ENCODE data around the gene CACNB4.
A peak's percentile ranks its signal among the peaks of the same experiment; 100 is the strongest.

Gene CACNB4

DNA sequence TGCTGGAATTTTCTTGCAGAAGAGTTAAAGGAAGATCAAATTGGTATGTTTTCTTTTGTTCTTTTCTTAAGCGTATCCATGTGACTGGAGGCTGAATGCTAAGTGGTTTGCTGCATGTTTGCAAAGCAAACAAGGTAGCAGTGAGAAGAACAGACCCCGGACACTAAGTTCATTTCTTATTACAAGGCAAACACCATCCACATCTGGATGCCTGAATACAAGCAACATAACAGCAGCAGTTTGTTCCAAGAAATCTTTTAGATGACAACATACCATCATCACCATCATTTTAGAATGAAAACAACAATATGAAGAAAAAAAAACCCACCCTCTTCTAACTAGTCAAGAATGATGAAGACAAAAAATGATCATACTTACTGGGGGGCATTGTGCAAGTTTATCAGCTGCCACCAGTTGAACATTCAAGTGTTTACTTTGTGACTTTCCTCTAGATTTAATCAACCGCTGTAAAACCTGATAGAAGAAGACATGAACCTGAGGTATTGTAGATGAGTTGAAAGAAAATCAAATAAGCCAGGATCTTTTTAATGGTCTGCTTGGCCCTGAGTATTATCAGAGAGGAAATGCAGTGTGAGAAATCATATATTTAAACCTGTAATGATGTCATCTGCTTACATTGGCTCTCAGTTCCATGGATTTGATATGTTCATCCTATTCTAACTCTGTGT, 245.6 kb downstream of the CACNB4 start:
- DNase-seq (ENCODE audit: low spot score) = no peak

DNA sequence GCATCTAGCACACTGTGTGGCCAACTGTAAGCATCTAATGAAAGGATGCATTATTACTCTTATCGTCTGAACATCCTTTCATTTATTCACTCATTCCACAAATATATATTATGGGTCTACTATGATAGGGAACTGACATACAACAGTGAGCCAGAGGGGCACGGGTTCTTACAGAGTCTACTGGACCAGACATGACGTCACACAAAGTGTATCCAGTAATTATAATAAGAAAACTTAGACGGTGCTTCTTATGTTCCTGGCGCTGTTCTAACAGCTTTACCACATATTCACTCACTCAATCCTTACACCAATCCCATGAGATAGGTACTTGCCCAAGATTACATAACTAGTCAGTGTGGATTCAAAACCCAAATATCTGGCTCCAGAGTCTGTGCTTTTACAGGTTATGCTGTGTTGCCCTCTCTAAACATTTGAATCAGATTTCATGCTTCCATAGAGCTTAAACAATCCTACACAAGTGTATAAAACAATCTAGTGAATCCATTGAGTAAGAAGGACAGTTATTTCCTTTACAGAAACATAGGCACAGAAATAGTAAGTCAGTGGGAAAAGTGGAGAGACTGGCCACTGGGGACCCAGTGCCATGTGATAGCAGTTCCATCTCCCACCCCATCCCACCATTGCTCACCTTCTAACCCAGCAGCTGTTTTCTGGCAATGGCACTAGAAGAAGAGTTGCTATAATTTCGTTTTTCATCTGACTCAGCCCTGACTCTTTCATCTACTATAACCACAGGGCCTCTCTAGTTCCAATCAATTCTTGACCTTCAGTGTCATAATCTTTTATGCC, 246.4 kb downstream of the CACNB4 start:
- no peak for DNase-seq (ENCODE audit: low spot score)

DNA sequence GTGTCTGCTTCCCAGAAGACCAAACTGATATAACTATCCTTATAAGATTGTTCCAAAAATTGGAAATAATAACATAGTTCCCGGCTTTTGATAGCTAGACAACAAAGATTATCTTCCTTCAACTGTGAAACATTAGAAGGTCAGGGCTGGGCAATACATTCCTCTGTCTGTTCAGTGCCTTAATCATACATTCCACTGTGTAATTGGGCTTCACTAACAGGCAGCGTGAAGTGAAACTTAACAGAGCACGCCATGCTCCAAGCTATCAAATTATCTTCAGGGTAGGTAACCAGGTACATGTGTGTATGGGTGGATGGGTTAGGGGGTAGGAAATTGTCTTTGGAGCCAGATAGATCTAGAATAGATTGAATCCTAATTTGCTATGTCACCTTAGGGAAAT, 247.1 kb downstream of the CACNB4 start:
- DNase-seq (ENCODE audit: low spot score) = no peak

DNA sequence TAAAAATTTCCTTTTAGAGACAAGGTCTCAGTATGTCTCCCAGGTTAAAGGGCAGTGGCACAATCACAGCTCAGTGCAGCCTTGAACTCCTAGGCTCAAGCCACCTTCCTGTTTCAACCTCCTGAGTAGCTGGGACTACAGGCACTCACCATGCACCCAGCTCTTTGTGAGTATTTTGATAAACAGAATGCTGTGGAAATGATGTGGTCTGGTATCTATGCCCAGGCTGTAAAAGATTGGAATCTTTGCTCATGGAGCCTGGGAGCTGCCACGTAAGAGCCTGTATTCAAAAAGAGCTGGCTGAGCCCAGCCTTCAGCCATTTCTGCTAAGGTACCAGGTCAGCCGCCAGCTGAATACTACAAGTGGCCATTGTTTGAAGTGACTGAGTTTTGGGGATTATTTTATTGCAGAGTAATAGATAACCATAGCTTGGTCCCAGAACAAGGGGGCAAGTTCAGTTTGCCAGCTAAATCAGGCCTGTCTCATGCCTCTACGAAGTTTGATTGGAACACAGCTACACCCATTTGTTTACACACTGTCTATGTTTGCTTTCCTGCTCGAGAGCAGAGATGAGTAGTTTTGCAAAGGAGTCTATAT, 249.3 kb downstream of the CACNB4 start:
- no peak for DNase-seq (ENCODE audit: low spot score)

DNA sequence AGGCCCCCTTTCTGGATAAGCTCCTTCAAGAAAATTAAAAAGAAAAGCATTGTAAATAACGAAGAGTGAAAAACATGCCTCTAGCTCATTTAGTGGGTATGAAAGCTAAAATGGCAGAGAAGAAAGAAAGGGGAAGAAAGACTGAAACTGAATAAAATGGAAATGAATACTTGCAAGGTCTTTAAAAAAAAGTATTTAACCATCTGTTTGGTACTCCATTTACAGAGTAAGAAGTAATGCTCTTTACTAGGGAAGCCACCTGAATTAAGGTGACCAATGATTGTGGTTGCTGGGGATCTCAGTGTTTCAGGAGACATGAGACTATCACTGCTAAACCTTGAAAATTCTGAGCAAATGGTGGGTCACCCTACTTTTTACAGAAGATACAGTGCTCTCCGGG, 253.0 kb downstream of the CACNB4 start:
- no peak for DNase-seq (ENCODE audit: low spot score)

DNA sequence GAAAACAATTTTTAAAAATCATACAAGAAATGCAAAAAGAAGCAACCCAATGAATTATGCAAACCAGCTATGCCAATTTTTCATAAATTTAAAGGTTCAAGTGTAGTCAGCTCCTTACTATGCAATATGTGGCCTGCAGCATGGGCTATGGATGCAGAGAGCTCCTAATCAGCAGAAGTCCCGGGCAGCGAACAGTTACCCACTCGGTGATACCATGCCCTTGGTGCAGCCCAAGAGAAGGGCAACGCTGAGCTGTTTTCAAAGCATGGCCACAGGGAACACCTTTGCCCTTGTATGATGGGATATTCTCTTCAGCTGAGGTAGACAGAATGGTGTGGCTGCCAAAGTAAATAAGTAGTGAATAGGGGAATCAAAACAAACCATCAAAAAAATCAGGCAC, 253.4 kb downstream of the CACNB4 start:
- DNase-seq (ENCODE audit: low spot score) = no peak

DNA sequence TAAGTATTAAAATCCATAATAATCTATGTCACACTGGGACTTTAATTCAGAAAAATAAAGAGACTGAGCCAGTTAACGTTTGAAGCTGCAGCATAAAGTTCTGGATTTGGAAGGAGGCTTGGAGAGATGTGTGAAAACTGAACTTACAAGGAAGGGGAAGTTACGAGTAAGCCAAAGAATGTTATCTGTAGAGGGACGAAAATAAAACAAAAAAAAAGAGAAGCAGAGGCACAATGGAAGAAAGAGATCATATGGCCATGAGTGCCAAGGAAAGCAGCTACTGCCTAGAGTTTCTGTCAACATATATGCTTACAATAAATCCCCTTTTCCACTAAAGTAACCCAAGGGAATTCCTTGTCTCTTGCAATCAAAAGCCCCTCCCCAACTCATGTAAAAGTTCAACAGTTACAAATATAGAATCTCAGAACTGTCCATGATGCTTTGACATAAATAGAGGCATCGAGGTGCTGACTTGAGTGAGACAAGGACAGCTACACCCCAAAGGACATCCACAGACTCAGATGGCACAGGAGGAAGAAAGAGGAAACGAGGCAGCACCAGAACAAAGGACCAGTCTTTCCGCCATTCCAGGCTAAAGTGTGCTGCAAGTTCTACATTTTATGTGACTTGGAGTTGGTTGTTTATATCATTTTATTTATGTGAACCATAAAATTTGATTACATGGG, 254.5 kb downstream of the CACNB4 start:
- no peak for DNase-seq (ENCODE audit: low spot score)

DNA sequence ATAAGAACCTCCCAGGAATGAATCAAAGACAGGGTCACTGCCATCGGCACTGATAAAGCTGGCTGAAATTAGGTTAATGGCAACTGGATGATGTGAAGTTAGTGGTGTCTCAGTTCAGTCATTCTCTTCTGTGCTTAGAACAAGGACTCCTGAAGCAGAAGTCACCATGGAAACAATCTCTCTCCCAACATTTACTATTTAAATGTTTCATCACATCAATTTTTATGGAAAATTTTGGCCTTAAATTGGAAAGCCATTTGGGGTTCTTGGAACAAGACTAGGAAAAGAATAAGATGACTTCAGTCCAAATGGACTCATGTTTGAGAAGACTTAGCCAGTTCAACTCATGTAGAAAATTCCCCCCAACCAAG, 255.2 kb downstream of the CACNB4 start:
- DNase-seq (ENCODE audit: low spot score) = no peak

DNA sequence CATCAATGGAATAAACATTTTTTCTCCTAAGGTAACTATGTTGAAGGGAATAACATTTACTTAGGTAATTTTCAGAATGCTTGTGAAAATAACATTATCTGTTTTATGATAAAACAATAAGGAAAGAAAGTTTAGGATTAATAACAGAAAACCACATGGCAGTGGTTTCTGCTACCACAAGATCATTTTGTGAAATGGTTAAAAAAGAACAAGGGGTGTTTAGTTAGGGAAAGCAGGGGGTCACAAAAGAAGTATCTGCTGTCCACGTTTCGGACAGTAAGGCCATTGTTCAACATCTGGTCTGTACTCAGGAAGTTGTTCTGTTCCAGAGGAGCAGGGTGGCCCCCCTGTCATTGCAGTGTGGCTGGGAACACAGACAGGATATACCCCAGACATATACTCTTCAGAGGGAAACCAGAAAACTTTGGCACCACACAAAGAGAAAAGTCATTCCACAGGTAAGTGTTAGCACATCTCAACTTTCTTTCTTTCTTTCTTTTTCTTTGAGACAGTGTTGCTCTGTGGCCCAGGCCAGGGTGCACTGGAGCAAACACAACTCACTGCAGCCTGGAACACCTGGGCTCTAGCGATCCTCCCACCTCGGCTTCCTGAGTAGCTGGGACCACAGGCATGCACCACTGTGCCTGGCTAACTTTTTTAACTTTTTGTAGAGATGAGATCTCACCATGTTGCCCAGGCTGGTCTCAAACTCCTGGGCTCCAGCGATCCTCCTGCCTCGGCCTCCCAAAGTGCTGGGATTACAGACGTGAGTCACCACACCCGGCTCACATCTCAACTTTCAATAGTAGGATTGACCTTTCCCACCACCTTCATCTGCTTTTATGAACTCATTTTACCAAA, 255.8 kb downstream of the CACNB4 start:
- DNase-seq (ENCODE audit: low spot score) = no peak

DNA sequence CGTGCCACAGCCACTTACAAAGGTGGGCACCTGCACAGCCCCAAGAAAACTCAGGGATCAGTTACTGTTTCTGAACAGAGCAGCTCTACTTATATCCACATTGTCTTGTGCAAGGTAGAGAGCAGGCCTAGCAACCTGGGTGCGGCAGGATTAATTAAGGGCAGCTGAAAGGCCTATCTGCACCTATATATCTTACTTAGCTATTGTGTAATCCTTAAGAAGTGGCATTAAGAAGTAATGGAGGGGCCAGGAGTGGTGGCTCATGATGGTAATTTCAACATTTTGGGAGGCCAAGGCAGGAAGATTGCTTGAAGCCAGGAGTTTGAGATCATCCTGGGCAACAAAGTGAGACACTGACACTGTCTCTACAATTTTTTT, 257.8 kb downstream of the CACNB4 start:
- DNase-seq (ENCODE audit: low spot score) = no peak

DNA sequence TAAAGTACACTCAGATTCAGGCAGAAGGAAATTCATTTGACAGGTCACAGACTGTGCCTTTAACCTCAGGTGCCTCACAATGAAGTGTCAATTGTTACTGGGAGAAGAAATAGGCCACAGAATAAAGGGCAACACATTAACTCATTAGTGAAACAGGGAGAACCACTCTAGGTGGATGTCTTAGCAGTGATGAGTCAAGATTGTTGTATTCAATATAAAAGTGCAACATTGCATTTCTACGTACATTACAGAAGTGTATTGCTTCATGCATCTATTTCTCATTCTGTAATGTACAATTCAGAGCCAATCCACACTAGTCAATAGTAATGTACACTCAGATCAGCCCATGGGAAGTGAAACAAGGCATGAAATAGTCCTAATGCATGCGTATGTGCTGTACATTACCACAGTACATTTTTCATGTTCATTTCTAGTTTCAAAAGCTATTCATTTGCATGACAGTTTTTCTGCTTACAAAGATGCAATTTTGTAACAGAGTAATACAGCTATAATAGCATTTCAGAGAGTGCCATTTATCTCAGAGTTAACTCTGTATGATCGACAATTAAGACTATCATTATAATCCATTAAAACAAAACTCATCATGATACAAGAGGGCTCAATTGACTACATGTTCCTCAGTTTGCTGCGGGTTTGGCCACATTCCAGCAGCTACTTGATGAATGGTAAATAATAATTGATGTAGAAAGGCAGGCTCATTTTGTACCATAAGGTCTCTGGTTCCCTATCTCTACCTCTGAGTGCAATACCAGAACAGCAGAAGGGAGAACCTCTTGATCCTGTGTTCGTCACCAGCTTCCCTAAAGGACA, 258.4 kb downstream of the CACNB4 start:
- no peak for DNase-seq (ENCODE audit: low spot score)

DNA sequence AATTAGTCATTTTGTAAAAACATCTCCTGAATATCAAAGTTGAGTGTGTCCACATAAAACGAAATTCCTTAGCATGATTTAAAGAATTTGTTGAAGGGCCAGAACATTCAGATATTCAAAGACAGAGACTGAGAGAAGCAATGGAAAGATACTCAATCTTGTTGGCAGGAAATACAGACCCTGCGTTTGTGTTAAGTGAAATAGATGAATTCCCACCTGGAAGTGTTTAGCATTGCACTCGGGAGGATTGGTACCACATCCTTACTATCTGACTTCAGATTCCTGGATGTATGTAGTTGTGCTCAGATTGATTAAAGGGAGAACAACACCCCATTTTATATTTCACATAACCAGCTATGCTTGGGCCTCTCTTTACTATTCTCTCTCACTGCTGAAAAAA, 260.9 kb downstream of the CACNB4 start:
- no peak for DNase-seq (ENCODE audit: low spot score)

DNA sequence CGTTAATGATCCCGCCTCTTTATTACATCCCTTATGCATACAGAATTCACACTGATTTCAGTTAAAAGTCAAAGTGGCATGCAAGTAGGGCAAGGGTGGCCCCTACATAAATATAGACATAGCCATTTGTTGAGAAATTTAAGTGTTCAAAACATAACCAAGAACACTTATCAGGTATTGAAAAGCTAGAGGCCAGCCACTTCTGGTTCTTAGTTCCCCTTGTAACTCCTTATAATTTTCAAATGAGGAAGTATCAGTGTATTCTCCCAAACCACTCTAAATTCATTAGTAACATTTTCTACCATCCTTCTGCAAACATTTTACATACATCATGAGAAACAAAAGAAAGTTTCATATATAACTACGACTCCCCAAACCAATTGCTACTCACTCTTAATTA, 264.9 kb downstream of the CACNB4 start:
- no peak for DNase-seq (ENCODE audit: low spot score)

DNA sequence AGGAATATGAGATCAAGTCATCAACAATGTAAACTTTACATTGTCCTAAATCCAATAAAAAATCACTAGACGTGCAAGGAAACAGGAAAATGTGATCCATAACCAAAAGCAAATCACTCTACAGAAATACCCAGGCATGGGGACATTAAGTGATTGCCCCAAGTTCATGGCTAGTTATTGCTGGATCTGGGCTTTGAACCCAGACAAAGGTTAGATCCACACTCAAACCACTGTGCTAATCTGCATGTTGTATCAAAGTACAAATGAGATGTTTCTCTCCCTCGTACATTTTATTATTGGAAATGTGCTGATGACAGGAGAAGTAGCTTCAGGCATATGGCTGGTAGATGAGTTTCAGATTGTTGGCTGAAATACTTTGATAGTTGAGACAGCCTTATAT, 267.9 kb downstream of the CACNB4 start:
- DNase-seq (ENCODE audit: low spot score) = no peak

DNA sequence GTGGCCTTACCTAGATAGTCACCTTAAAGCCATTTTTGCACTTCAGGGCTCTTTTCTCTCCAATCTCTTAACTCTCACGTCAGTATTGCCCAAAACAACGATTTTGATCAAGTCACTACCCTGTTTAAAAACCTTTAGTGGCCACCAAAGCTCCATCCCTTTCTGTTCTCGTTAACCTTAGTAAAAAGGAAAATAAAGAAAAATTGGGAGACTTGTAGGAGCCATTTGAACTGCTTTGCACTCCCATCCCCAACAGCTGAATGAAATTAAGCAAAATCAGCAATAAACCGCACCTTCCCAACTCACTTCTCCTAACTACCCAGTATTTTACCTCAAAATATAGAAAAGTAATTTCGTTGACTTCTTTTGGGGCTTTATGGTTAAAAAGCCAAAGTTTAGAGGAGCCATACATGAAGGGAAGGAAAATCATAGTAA, 269.9 kb downstream of the CACNB4 start:
- DNase-seq (ENCODE audit: low spot score) = no peak

DNA sequence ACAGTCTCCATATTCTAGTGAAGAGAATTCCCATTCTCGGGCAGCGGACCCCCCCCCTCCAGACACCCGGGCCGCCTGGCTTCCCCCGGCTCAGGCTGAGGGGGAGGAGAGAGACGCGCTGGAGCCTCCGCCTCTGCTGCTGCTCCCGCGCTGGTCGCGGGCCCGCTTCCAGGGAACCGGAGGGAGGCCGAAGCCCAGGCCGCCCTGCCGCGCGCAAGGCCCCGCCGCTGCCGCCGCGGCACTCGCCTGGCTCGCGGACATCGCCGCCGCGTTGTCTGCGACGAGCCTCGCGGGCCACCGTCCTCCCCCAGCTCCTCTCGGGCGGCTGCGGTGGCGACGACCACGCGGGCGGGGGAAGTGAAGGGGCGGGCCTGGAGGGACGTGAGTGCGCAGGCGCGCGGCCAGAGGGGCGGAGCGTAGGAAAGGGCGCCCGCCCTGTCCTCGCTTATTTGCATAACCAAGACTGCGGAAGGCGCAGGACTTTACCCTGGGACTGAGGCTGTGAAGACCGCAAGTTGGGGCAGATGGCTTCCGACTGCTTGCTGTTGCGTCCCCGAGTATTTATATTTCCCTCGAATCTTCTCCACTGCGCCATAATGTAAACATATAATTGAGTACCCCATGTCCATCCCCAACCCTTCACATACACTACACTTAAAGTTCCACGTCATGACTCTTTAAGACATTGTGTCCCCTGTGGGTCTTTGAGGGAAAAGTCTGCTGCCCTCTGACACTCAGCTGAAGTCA, 270.5 kb downstream of the CACNB4 start, which contains the start of gene ARL5A:
Gene ARL5A (minus strand): TSS at position 279 of the 747 bp plus-strand sequence. CDS start 245 bp downstream, at position 34.
- peak; percentile 96 for DNase-seq (ENCODE audit: low spot score)

DNA sequence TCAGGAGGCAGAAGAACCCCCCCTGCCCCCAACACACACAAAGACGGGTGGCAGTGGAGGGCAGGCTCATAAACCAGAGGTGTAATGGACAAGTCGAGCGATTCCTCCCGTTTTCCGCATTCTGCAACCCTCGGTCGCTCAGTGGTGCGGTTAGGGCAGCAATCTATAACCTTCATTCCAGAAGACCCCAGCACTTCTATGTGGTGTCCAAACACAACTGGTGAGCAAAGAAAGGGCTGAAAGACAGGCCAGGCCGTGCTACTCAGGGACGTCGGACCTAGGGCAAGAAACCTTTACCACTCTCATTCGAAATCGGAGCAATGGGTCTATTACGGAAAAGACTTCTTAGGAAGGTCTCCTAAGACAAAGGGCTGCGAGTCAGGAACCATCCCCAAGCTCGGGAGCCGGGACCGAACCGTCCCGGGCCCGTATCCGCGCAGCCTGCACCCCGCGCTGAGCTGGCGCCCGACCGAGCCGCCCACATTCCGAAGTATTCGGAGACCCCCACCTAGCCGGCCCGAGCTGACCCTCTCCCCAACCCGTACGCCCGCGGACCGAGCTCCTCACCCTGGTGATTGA, 271.2 kb downstream of the CACNB4 start:
- no peak for DNase-seq (ENCODE audit: low spot score)

DNA sequence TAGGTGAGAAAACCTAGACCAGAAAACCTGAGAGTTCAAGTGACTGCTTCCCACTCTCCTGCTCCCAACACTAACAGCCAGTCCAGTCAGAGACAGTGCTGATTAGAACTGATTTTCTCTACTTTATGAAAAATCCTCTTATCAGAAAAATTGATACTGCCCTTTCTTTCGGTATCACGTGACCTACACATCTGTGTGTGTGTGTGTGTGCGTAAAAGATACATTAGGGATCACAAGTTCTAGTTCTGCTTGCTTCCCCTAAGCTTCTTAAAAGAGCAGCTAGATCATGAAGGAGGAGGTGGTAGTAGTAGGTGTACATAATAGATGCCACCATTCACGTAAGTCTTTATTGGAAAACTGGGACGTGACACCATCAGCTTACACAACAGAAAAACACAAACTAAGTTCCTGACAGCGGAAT, 272.1 kb downstream of the CACNB4 start:
- DNase-seq (ENCODE audit: low spot score) = no peak

DNA sequence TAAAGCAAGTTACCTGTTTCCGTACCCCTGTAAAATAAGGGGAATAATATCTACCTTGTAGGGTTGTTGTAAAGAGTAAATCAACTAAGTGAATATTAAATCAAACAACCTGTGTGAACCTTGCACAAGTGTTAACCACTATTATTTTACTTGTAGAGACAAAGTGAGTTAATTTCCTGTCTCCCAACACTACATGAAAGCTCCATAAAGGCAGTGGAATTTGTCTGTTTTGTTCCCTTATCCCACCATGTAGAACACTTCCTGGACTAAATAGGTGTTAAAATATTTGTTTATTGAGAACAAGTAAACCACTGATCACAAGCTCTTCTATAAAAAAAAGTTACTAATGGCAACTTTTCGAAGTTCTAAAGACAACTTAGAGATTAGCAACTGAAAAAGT, 274.0 kb downstream of the CACNB4 start:
- no peak for DNase-seq (ENCODE audit: low spot score)

DNA sequence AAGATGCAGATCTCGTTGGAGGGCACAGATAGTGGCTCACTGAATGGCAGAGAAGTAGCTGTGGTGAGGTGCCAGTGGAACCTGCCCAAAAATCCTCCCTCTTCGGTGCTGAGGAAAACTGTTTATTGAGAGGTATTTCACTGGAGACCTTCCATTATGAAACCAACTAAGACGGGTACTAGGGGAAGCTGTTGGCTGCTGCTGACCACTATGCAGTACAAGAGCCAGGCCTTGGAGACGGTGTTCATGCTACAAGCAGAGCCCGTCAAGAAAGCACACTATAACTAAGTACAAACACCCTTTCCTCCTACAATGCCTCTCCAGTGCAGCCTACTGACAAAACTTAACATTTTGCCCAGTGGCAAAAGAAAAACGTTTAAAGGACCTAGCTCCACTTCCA, 275.2 kb downstream of the CACNB4 start:
- DNase-seq (ENCODE audit: low spot score) = no peak
